NCI-H146 treated with DMSO at 0.1 percent for 48 hours (cell line): ENCODE measurements around the gene DNAL1.
"Not testable (repeated sequence)": the region's sequence is repeated elsewhere in the genome, so short reads cannot be mapped to it uniquely, and the experiment has no call there.

Experiments
- DNase-seq: peaks from one replicate; lab custom pipeline; 2025; ENCODE audit not compliant: unreplicated experiment; lab: John Stamatoyannopoulos, UW

DNAL1 gene

GRCh38 chr14:73637830-73638229 is 7.0 kb upstream of the DNAL1 start:
- no peak for DNase-seq

GRCh38 chr14:73640796-73641365 is 3.9 kb upstream of the DNAL1 start:
- DNase-seq = no peak

GRCh38 chr14:73645248-73645610 is 443 bp downstream of the DNAL1 start:
- no peak for DNase-seq

GRCh38 chr14:73651005-73651404 is 6.2 kb downstream of the DNAL1 start:
- no peak for DNase-seq

DNA sequence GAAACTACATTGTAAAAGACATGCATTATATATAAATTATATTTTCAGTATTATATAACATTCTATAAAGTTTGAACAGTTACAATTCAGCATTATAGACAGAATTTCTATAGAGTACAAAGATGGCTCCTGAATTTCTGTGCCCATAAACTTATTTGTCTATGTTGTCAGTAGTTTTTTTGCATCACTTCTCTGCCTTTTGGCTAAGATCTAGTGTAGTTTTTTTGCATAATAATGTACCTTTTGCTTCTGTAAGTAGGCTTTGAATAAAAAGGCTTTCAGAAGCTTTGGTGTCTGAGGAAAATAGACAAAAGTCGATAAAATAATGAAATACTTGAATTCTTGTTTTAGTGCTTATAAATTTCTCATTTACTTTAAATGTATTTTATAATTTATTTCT is 11.1 kb downstream of the DNAL1 start:
- DNase-seq = no peak

DNA sequence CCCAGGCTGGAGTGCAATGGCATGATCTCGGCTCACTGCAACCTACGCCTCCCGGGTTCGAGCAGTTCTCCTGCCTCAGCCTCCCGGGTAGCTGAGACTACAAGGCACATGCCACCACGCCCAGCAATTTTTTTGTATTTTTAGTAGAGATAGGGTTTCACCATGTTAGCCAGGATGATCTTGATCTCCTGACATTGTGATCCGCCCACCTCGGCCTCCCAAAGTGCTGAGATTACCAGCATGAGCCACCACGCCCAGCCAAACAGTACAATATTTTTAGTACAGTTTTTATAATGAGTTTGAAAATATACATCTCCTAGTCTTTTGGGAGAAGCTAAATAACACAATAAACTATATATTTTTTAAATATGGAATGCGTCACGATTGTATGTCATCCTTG is 14.4 kb downstream of the DNAL1 start:
- DNase-seq = not testable (repeated sequence)

DNA sequence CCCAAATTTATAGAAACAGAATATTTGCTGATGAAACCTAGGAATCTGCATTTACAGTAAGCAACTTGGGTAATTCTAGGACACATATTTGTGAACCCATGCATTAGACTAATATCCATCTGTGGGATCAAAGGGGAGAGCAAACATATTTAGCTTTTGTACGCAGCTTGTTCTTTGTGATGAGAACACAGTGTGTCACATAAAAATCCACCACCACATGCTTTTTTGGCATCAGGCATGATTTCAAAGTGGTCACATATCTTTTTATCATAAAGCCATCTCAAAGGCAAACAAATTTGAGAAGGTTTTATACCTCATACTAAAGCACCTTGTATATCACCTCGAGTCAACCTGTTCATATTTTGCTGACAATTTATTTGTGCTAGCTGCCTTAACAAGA is 15.7 kb downstream of the DNAL1 start:
- DNase-seq = no peak

DNA sequence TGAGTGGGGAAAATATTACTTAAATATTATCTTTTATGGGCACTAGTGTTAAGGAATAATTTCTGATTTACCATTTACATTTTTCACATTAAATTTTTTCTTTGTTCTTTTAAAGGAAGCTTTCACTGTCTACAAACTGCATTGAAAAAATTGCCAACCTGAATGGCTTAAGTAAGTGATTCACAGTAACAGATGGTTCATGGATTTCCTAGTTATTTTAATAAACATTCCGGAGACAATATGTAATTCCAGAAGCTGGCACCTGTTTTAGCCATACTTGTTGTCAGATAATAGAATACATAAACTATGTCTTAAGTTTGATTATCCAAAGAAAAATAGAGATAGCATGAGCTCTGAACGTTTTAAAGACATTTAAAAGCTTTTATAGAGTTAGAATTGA is 17.1 kb downstream of the DNAL1 start:
- DNase-seq = no peak

DNA sequence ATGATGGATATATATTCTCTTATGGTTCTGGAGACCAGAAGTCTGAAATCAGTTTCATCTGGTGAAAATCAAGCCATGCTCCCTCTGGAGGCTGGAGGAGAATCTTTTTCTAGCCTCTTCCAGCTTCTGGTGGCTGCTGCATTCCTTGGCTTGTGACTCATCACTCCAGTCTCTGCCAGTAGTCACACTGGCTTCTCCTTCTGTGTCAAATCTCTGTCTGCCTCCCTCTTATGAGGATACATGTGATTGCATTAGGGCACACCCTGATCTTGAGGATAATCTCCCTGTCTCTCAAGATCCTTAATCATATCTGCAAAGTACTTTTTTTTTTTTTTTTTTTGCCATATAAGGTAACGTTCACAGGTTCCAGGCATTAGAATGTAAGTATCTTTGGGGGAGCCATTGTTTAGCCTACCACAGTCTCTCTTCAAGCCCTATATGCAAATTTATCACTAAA is 17.7 kb downstream of the DNAL1 start:
- DNase-seq = no peak

GRCh38 chr14:73663548-73664212 is 18.9 kb downstream of the DNAL1 start:
- peak; percentile 1 for DNase-seq

GRCh38 chr14:73665130-73665529 is 20.3 kb downstream of the DNAL1 start:
- DNase-seq = no peak

- no peak for DNase-seq
Measured at GRCh38 chr14:73666583-73666982, 21.8 kb downstream of the DNAL1 start.

GRCh38 chr14:73667854-73668253 is 23.1 kb downstream of the DNAL1 start:
- DNase-seq = no peak

GRCh38 chr14:73674986-73675385 is 30.2 kb downstream of the DNAL1 start:
- DNase-seq = no peak

DNA sequence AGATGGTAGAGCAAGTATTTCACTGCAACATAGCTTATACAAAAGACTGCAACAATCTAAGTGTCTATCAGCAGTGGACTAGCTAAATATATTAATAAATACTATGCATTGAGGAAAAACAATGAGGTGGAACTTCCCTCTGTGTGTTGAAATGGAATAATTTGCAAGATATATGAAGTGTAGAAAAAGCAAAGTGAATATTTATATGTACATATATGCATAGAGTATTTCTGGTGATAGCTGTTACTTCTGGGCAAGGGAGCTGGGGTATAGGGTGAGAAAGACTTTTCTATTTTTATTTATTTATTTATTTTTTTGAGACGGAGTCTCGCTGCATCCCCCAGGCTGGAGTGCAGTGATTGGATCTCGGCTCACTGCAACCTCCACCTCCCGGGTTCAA is 33.9 kb downstream of the DNAL1 start:
- no peak for DNase-seq

- no peak for DNase-seq
Measured at GRCh38 chr14:73680821-73681220, 36.0 kb downstream of the DNAL1 start.

DNA sequence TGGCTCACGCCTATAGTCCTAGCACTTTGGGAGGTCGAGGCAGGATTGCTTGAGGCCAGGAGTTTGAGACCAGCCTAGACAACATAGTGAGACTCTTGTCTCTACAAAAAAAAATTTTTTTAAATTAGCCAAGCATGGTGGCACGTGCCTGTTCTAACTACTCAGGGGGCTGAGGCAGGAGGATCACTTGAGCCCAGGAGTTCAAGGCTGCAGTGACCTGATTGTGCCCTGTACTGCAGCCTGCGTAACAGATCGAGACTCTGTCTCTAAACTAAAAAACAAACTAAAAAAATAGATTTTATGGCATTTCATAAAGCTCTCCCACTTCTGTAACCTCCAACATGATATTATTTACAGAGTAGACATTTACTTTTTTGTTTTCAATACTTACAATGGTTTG is 39.8 kb downstream of the DNAL1 start:
- no peak for DNase-seq

DNA sequence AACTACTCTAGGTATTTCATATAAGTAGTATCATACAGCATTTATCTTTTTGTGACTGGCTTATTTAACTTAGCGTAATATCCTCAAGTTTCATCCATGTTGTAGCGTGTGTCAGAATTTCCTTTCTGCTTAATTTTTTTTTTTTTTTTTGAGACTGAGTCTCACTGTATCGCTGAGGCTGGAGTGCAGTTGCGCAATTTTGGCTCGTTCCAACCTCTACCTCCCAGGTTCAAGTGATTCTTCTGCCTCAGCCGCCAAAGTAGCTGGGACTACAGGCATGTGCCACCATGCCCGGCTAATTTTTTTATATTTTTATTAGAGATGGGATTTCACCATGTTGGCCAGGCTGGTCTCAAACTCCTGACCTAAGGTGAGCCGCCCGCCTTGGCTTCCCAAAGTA is 40.5 kb downstream of the DNAL1 start:
- DNase-seq = no peak

- DNase-seq = no peak
Measured at GRCh38 chr14:73686901-73687300, 42.1 kb downstream of the DNAL1 start.

DNA sequence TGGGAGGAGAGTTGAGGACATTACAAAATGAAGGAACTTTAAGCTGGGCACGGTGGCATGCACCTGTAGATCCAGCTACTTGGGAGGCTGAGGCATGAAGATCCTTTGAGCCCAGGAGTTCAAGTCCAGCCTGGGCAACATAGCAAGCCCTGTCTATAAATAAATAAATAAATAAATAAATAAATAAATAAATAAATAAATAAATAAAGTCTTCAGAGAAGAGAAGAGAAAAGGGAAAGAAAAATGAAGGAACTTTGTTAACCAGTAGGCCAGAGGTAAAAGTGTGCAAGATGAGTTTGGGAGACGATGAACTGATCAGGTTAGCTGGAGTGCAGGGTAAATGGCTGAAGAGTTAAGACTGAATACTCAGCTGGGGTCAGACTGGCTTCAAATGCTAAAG is 49.3 kb downstream of the DNAL1 start:
- DNase-seq = no peak

- DNase-seq = no peak
Measured at GRCh38 chr14:73695082-73695481, 50.3 kb downstream of the DNAL1 start.

GRCh38 chr14:73695997-73696396 is 51.2 kb downstream of the DNAL1 start:
- DNase-seq = no peak
